ENCODE results near the gene KLHDC2.
"Not testable (repeated sequence)": the region's sequence is repeated elsewhere in the genome, so short reads cannot be mapped to it uniquely, and the experiment has no call there.

The KLHDC2 gene

GRCh38 chr14:49781040-49781439 lies 13.1 kb downstream of the KLHDC2 start:
- not testable (repeated sequence) for DNase-seq

- no peak for DNase-seq
These were observed 15.6 kb downstream of the KLHDC2 start for GRCh38 chr14:49783394-49784014.

GRCh38 chr14:49786315-49786714 lies 18.4 kb downstream of the KLHDC2 start:
- no peak for DNase-seq

- DNase-seq = no peak
These were observed 24.7 kb downstream of the KLHDC2 start for GRCh38 chr14:49792618-49793017.

- DNase-seq = no peak
These were observed 28.1 kb downstream of the KLHDC2 start for GRCh38 chr14:49796025-49796424.

- no peak for DNase-seq
These were observed 40.8 kb downstream of the KLHDC2 start for GRCh38 chr14:49808780-49809179.

GRCh38 chr14:49816118-49816517 lies 48.2 kb downstream of the KLHDC2 start:
- DNase-seq = not testable (repeated sequence)

GRCh38 chr14:49816844-49817243 lies 48.9 kb downstream of the KLHDC2 start:
- no peak for DNase-seq

- DNase-seq = no peak
These were observed 52.2 kb downstream of the KLHDC2 start for GRCh38 chr14:49820176-49820575.

GRCh38 chr14:49828640-49829039 lies 60.7 kb downstream of the KLHDC2 start:
- DNase-seq = no peak
